NCI-H526 treated with DMSO at 0.1 percent for 48 hours (cell line): ENCODE data around the gene KCNN2.

Experiments used
- DNase-seq: peaks from one replicate; lab custom pipeline; 2025; lab: John Stamatoyannopoulos, UW

KCNN2 gene

DNA sequence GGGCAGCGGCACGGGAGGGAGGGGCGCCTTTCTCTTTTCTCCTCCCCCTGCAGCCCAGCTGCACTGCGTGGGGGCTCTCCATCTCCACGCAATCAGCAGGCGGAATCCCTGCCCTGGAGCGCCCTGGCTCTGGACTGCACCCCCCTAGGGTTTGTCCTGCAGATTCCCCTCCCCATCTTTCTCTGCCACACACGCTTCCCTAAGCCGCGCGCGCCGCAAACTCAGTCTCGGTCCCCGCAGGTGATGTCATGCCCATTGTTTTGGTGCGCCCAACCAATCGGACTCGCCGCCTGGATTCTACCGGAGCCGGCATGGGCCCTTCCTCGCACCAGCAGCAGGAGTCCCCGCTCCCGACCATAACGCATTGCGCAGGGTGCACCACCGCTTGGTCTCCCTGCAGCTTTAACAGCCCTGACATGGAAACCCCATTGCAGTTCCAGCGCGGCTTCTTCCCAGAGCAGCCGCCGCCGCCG, at the start of gene KCNN2:
Gene KCNN2, plus strand, starts transcription at position 347 of the 473 bp plus-strand sequence. Its CDS starts 70 bp downstream, at position 417.
- DNase-seq, result peak; percentile 79

DNA sequence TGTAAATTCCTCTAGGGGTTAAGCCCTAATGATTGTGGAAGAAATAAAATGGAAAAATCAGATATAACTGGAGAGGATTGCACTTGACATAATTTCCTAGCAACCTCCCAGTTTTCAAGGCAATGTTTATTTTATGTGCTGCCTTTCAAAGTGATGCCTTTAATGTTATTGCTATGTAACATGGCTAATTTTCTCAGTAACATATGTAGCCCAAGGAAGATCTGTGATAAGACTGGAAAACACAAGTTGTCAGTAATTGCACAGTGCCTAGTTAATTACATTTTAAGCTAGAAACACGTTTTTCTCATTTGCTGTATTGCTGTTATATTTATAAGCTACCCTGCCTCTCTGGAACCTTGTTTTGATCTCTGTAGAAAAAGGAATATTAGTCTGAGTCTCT, 49.2 kb upstream of the KCNN2 start:
- no peak for DNase-seq

DNA sequence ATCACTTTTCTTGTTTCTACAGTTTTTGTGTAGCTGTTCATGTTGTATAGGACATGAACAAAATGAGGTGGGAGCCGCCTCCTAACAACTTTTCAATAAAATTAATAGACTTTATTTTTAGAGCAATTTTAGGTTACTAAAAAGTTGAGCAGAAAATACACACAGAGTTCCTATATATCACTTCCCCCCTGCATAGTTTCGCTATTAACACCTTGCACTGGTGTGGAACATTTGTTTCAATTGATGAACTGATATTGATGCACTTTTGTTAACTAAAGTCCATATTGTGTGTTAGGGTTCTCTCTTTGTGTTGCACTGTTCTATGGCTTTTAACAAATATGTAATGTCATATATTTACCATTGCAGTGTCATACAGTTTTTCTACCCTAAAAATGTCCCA, 47.8 kb upstream of the KCNN2 start:
- no peak for DNase-seq

DNA sequence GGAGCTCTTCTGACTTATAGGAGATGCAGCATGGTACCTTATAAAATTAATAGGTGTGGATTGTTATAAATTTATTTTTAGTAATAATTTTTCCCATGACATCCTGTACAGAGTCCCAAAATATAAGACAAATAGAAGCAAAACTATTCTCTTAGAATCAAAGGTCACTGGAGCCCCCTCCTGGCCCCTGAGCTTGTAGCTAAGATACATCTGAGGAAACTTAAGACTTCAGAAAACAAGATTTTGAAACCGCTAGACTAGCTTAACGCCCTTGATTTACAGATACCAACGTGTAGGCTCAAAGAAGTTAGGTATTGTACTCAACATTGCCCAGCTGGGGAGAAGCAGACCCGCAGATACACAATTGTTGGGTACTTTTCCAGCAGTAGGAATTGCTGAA, 45.7 kb upstream of the KCNN2 start:
- no peak for DNase-seq

DNA sequence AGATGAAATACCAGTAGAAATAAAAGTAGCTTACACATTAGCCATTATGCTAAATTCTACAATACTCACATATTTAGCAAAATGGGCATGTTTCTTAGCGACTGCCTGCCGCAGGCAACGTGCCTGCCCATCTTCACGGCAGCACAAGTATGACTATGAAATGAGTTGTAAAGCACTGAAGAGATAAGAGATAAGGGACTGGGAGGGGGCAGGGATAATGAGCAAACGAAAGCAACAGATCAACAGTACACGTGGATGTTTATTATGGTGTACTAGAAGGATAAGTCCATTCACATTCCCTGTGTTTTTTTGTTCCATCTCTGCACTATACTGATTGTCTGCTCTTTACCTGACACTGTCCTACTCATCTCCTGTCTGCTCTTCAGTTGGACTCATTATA, 44.1 kb upstream of the KCNN2 start:
- DNase-seq, result peak; percentile 27

DNA sequence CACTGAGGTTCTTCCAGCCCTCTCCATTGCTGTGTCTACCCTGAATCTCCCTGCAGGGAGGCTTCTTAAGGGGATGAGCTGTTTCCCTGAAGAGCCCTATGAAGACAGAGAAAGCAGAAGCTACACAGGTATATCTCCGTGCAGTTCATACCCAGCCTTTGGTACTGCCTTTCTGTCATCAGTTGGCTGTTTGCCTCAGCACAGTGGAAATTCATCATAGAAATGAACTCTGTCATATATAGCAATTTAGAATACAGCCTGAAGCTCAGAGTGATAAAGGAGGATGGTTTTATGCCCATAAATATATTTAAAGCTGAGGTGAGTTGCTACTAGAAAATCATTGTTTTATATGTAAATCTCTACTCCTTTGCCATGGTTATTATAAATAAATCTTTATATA, 42.6 kb upstream of the KCNN2 start:
- no peak for DNase-seq

DNA sequence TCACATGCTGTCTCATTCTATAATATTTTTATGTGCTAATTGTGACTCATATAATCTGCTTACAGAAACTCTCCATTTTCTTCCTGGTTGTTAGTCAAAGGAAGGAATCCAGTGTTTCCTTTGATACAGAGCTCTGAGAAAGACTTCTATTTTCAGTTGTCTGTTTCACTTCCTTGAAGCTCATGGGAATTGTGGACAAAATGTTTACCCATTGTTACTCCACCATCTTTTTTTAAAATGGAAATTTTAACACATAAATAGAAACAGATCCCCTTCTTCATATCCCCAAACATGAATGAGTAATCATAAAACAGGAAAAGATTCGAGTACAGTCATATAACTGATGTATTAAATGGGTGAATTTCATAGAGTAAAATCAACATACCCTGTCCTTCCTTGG, 42.0 kb upstream of the KCNN2 start:
- no peak for DNase-seq

DNA sequence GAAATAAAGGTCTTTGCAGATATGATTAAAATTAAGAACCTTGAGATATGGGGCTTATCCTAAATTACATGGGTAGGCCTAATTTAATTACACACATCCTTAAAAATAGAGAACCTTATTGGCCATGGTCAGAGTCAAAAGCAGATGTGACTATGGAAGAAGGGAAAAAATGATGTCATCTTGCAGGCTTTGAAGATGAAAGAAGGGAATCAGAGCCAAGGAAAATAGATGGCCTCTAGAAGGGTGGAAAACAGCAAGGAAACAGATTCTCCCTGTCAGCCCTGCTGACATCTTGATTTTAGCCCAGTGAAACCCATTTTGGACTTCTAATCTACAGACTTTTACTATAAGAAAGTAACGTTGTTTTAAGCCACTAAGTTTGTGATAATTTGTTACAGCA, 37.6 kb upstream of the KCNN2 start:
- DNase-seq, result no peak

DNA sequence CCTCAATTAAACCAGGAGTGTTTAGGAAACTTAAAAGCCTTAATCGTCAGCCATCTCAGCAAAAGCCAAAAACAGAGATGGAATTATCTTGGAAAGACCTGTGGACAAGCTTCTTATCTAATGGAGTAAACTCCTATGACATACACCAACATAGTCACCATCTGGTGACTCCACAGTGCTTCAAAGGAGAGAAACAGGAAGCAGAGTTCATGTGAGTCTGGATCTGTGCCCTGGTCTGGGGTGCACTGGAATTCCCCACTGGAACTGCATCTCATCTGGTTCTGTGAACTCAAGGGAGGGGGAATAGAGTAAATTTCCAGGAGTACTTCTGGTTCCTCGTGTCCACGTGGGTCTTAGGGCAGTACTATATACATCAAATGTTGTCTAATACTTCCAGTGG, 36.3 kb upstream of the KCNN2 start:
- no peak for DNase-seq

DNA sequence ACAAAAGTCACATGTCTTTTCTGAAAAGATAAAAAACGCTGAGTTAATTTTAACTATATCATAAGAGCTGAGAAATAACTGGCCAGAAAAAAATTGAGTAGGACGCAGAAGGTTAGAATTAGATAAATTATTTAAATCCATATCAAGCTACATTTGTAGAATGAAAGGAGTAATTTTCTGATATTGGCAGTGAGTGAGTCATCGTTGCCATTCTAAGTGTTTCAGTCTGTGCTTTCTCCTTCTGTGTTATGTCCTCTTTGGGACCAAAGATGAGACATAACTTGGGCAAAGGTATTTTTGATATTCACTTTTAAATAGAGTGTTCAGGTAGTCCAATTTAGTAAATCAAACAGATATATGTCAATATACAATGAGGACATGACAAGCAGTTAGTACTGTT, 34.4 kb upstream of the KCNN2 start:
- no peak for DNase-seq

DNA sequence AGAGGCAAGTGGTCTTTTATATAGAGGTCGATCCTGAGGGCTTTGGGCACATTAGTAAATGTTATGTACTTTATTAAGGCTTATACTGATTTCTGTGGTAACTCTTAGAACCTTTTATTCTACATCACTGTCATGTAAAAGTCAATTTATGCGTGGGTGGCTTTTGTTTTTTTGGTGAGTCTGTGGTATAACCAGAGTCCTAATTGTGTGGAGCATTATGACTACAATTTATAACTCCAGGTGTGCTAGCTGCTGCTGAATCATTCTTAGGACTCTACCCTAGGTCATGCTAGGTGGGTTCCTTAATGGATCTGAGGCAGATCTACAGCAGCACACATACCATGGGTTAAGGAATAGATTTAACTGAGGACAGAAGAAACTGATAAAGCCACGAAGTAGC, 33.9 kb upstream of the KCNN2 start:
- no peak for DNase-seq

DNA sequence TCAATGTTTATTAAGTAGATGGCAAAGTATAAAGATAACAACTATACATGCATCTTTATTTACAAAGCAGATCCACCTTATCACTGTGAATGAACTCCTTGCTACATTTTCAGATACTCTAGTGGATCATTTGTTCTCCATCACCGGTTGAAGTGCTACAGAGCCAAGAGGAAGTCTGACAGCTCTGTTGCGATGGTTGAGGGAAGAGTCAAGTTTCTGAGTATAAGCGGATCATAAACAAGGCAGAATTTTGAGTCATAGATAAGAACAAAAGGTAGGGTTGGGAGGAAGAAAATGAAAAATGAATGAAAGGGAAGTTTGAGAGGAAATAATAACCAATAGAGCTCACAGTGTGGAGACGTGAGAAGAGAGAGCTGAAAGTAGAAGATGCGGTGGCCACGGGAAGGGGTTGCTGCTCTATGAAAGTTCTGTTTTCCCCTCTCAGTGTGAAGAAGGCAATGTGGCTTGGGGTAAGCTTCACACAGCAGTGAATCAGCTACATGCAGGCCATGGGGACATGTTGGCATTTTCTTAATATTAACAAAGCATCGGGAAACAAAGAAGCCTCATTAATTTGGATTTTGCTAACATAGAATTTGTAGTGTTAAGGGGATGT, 30.8 kb upstream of the KCNN2 start:
- DNase-seq, result no peak

DNA sequence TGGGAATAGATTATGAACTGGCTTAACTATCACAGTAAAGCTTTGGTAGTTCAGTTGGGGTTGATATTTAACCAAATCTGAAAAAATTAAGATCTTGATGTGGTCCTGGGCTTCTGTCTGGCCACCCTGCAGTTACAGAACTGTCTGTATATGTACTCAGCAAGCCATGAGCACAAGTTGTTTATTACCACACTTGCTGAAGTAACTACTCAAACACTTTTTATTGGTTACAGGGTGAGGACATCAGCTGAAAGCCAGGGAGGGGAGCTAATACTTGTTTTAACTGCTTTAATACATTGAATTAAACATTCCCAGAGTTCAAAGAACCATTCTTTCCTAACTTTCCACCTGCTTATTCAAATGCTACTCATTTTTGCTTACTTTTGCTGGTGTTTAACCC, 29.4 kb upstream of the KCNN2 start:
- DNase-seq, result no peak

DNA sequence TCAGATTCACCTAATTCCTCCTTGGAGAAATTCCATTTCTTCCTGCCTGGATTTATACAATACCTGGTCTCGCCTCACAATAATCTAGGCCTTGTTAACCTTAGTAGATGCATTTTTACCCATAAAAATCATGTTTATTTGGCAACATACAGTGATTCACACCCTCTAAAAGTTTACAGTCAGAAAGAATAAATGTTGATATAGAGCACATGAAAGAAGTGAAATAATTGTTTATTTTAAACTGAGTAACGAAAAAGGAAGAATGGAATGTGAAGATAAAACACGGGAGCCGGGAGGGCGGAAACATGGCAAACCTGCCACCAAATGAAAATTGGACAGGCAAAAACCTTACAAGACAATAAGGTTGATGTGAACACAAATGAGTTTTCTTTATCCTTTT, 28.9 kb upstream of the KCNN2 start:
- no peak for DNase-seq

DNA sequence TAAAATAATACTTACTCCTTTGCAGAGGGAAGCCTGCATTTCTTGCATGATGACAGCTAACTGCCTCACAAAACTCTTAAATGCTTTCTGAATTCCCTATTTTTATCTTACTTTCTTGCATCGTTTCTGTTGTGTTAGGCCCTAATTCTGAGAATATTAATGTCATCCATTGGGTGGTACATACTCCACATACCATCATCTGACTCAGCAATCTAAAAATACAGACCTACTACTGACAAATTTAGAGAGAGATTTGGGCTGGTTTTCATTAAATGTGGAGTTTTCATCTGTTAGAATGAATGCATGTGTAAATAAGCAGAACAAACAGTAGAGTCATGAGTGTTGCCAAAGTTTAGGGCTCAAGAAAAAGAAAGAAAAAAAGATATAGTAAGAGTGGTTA, 26.5 kb upstream of the KCNN2 start:
- no peak for DNase-seq

DNA sequence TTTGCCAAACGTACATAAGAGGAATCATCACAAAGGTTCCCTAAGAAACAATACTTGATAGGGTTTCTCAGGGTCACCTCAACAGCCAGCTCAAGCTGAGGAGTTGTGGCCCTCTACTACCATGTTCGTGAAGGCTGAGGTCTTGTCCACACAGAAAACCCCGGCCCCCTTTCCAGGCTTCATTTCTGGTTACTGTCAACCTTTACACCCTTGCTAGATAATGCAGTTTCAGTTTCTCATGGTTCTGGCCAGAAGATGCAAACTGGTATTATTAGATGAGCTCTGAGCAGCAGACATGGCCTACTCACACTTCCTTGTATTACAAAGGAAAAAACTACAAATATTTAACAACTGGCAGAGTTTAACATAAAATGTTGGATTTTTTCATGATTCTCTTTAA, 22.8 kb upstream of the KCNN2 start:
- no peak for DNase-seq

DNA sequence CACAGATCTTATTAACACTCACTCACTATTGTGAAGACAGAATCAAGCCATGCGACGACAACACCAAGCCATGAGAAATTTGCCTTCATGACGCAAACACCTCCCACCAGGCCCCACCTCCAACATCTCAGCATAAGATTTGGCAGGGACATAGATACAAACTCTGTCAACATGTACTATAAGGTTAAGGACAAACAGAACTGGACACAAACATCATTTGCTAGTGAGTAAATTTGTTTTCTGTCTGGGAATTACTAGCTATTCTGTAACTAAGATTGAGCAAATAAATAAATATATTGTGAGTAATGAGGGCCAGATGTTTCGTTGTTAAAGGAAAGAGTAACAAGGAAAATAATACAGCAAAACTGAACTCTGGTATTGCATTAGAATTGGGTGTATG, 15.7 kb upstream of the KCNN2 start:
- DNase-seq, result no peak

DNA sequence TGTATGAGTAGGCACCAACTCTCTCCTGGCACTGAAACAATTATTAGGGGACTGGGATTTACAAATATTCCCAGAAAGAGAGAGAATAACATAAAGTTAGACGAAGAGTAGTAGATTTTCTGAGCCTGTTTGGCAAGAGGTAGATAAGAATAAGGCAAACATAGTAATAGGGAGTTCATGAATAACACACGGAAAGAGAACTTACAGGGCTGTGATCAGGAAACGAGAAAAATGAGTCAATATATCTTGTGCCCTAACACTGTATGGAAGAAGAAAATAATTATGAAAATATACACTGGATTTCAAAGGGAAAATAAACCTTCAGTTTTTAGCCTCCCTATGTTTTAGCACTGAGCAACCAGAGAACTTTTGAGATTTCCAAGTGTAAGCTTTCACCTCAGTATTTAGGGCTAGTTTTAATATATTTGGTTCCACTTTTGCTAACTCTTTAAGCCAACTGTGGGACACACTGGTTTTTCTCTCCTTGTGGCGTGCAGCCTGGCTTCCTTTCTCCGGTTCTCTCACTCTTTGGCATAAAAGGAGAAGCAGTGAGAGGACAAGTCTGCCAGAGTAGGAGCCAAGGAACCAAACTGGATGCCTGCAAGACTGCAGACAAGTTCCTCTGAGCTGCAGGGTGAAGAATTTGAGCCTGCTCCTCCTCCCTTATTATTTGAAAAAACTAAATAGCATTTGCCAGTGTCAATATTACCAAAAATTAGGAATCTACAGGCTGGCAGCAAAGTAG, 6.6 kb upstream of the KCNN2 start:
- DNase-seq, result no peak

DNA sequence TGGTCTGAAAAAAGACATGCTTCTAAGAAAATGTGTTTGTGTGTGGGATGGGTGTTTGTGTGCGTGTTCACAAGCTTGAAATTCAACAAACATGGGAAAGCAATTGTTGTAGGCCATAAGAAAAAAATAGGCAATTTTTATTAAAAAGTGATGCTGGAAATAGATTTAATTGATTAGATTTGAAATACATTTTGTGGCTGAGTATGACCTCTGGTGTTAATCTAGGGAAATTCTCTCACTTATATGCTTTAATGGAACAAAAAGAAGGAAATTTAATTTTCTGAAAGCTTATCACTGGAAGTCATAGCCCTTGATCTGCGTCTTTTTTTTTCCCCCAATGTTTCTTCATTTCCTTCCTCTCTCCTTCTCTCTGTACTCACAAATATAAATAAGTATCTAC, 3.5 kb upstream of the KCNN2 start:
- DNase-seq, result no peak

DNA sequence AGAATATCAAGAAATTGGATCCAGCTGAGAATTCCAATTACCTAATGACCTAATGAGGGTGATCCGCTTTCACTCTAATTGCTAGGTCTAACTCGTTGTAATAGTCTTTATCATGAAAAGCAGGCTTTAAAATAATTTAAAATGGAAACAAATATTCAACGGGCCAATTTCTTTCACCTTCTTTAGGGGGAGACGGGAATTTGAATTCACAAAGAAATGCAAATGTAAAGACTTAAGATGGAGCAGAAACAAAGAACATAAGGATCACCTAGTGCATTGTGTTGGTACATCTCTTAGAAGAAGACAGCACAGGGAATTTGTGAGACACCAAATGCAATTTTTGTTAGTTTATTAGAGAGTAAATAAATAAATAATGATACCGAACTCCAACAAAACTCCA, 1.5 kb upstream of the KCNN2 start:
- DNase-seq, result no peak

DNA sequence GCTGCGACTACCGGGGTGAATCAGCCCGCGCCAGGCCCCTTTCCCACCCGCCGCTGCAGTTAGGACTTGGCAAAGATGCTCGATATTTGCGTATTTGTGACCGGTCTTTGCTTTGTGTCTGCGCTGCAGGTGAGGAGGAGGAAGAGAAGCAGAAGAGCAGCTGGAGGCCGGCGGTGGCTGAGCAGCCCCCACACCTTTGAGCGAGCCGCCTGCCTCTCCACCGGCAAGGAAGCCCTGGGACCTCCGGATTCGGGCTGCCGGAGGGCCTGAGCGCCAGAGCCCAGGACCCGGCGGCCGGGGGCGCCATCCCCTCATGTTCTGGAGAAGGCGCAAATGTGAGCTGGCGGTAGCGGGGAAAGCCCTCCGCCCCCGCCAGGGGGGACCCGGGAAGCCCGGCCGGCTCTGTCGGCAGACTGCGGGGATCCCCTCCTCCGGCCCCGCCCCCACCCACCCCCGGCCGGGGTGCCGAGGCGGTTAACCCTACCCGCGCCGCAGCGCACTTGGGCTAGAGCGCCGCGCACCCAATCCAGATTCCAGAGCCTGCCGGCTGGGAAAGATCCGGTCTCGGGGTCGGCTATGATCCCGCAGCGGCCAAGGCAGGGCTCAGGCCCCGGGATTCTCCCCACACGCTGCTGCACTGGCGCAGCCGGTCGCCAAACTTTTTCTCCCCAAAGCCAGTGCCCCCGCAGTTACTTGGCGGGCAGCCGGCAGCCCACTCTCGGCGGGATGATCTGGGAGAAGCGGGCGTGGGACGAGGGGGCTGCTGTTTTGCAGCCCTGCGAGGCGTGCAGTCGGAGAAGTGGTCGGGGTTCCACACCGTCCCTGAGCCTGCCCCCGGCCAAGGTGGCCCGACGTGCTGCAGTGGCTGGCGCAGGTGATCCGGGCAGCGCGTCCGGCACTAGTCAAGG, 800 bp upstream of the KCNN2 start:
- DNase-seq, result peak; percentile 31

DNA sequence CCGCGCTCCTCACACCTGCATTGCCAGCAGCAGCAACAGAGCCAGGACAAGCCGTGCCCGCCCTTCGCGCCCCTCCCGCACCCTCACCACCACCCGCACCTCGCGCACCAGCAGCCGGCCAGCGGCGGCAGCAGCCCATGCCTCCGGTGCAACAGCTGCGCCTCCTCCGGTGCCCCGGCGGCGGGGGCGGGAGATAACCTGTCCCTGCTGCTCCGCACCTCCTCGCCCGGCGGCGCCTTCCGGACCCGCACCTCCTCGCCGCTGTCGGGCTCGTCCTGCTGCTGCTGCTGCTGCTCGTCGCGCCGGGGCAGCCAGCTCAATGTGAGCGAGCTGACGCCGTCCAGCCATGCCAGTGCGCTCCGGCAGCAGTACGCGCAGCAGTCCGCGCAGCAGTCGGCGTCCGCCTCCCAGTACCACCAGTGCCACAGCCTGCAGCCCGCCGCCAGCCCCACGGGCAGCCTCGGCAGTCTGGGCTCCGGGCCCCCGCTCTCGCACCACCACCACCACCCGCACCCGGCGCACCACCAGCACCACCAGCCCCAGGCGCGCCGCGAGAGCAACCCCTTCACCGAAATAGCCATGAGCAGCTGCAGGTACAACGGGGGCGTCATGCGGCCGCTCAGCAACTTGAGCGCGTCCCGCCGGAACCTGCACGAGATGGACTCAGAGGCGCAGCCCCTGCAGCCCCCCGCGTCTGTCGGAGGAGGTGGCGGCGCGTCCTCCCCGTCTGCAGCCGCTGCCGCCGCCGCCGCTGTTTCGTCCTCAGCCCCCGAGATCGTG, 517 bp downstream of the KCNN2 start:
- peak; percentile 10 for DNase-seq
